DOHH2 (cell line): ENCODE data around the gene RENBP.

Experiments
- CTCF ChIP-seq: fragments of 200-600 bp; sonication (generic); IDR thresholded peaks from one replicate; pipeline ENCODE4 v1.5.1; 2014; ENCODE audit warnings: antibody characterized with exemption, mild to moderate bottlenecking, low read depth, low read length; ENCODE audit not compliant: poor library complexity, severe bottlenecking
- EZH2phosphoT487 ChIP-seq: fragments of 200-600 bp; sonication (generic); IDR thresholded peaks from 2 replicates; pipeline ENCODE4 v1.6.1; 2017; ENCODE audit warnings: borderline replicate concordance, mild to moderate bottlenecking, antibody characterized with exemption, low read length, moderate library complexity, mixed read lengths

GRCh38 chrX:153972368-153973126, 28.1 kb upstream of the RENBP start, which contains the start of gene TMEM187:
- TF ChIP-seq CTCF = no peak
- no peak for TF ChIP-seq EZH2phosphoT487
